ENCODE data around the gene RBM14. TPM values are rescaled to one million over a fixed set of nuclear protein-coding genes. Genes with fewer than 3 reads are reported as not detected.

Gene RBM14
- total RNA-seq, 1 experiment from 2014 or later = 92.0 TPM

- H3K4me3 Mint-ChIP-seq = peak overlapping the region; percentile 89
- H3K36me3 Mint-ChIP-seq = peaks cover 12% of the 10 kb centered on the region
- DNase-seq (ENCODE audit: low spot score) = no peak
- no peak for TF ChIP-seq SMAD4 (CRISPR knock-in tag; IDR thresholded peaks at IDR 0.05)
- no peak for TF ChIP-seq GTF2I (CRISPR knock-in tag; conservative IDR thresholded peaks at IDR 0.05)
- no peak for TF ChIP-seq ELF4 (CRISPR knock-in tag; IDR thresholded peaks at IDR 0.05; ENCODE audit: low read depth)
- TF ChIP-seq ZNF396 (CRISPR knock-in tag; IDR thresholded peaks at IDR 0.05; ENCODE audit: borderline replicate concordance) = no peak
- no peaks in the 10 kb centered on the region for H3K27me3 Mint-ChIP-seq (ENCODE audit: low read depth)
- H3K27ac Mint-ChIP-seq = peak overlapping the region; percentile 100
- ChIA-PET POLR2A (interaction anchor here (1.3 to 3.0 kb wide), 6 partner anchors 27 to 196 kb away, joined by 3 to 27 read pairs (median 18); partner anchors contain the start of genes ACTN3, CCDC87, CCS and DPP3), CTCF (interaction anchor here (1.0 to 3.5 kb wide), 11 partner anchors 17 to 291 kb away, joined by 3 to 47 read pairs (median 21); partner anchors contain the start of genes MRPL11, NPAS4, RBM4 and RCE1)
- no peaks in the 10 kb centered on the region for H3K9me3 Mint-ChIP-seq
- H3K4me1 Mint-ChIP-seq = peaks cover 29% of the 10 kb centered on the region
- no peak for ATAC-seq
These were observed 60.0 kb downstream of the RBM14 start for GRCh38 chr11:66676282-66676919.

Other genes starting within 250 kb of the RBM14 start
- gene SLC29A2, start 244.9 kb upstream of the RBM14 start, total RNA-seq (2021) = 30.2 to 36.6 TPM (median 35.3 TPM) in 3 replicates
- gene NPAS4, start 195.6 kb upstream of the RBM14 start, total RNA-seq (2021) = 0.27 to 0.79 TPM (median 0.44 TPM) in 3 replicates
- 131 to 137 TPM (median 135 TPM) in 3 replicates for gene MRPL11, start 177.8 kb upstream of the RBM14 start, total RNA-seq (2021)
- gene PELI3, start 149.7 kb upstream of the RBM14 start, total RNA-seq (2021) = 6.7 to 7.8 TPM (median 6.8 TPM) in 3 replicates
- gene DPP3, start 136.2 kb upstream of the RBM14 start, total RNA-seq (2021) = 77.0 to 86.7 TPM (median 83.4 TPM) in 3 replicates
- gene BBS1, start 106.0 kb upstream of the RBM14 start, total RNA-seq (2021) = 22.9 to 26.8 TPM (median 24.1 TPM) in 3 replicates
- gene ZDHHC24, start 70.6 kb upstream of the RBM14 start, total RNA-seq (2021) = 11.1 to 14.8 TPM (median 13.7 TPM) in 3 replicates
- 18.5 to 20.4 TPM (median 19.2 TPM) in 3 replicates for gene ACTN3, start 69.7 kb upstream of the RBM14 start, total RNA-seq (2021)
- 4.4 to 4.9 TPM (median 4.7 TPM) in 3 replicates for gene CTSF, start 48.0 kb upstream of the RBM14 start, total RNA-seq (2021)
- gene CCDC87, start 23.6 kb upstream of the RBM14 start, total RNA-seq (2021) = 0.71 to 0.85 TPM (median 0.80 TPM) in 3 replicates
- 35.9 to 47.3 TPM (median 41.7 TPM) in 3 replicates for gene CCS, start 23.4 kb upstream of the RBM14 start, total RNA-seq (2021)
- 144 to 163 TPM (median 154 TPM) in 3 replicates for gene RBM4, start 22.1 kb downstream of the RBM14 start, total RNA-seq (2021)
- 14.1 to 21.3 TPM (median 20.3 TPM) in 3 replicates for gene RBM4B, start 61.3 kb downstream of the RBM14 start, total RNA-seq (2021)
- gene SPTBN2, start 112.6 kb downstream of the RBM14 start, total RNA-seq (2021) = 34.9 to 40.7 TPM (median 38.9 TPM) in 3 replicates
- gene RCE1, start 226.8 kb downstream of the RBM14 start, total RNA-seq (2021) = 34.5 to 36.9 TPM (median 34.6 TPM) in 3 replicates
- gene LRFN4, start 240.4 kb downstream of the RBM14 start, total RNA-seq (2021) = 62.7 to 70.3 TPM (median 68.0 TPM) in 3 replicates

Data from WTC11 (cell line).